ENCODE data around the gene RBM15. TPM values are rescaled to one million over a fixed set of nuclear protein-coding genes. Genes with fewer than 3 reads are reported as not detected.

Gene RBM15
- total RNA-seq, 3 donors from 2014 or later = 24.1 to 29.0 (median 26.7) TPM

- Histone ChIP-seq H3K9me3 (no peaks in the 10 kb centered on the region), H3K4me3 (no peak overlapping the region), H3K36me3 (ENCODE audit: low read depth) (no peaks in the 10 kb centered on the region), H3K4me1 (ENCODE audit: low read depth) (no peaks in the 10 kb centered on the region)
- no peak for TF ChIP-seq CTCF (IDR thresholded peaks at IDR 0.05)
- no peak for DNase-seq
- intact Hi-C loops (cut with DNase I, micrococcal nuclease) = no loop called here
- ATAC-seq = no peak
These were observed 48.0 kb downstream of the RBM15 start for GRCh38 chr1:110387048-110387754.

DNA sequence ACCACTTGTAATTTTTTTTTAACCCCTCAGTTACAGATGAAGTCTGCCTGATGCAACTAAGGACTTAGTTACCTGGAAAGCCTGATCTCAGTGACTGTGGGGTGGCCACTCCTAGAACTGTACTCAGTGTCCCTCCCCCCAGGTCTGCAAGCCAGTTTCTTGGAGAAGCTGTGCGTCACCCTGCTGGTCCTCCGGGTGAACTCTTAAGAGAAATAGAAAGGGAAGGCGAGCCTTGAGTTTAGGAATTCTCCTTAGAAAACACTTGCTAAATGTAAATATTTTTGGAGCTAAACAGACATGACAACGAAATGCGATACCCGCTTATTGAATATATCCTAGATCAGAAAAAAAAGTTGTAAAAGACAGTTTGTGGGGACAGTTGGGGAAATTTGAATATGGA, 50.9 kb downstream of the RBM15 start:
- no peaks in the 10 kb centered on the region for H3K9me3 ChIP-seq
- intact Hi-C loops (cut with DNase I, micrococcal nuclease) = no loop called here
- no peak for DNase-seq
- H3K4me3 ChIP-seq = no peak overlapping the region
- ATAC-seq = no peak
- H3K4me1 ChIP-seq (ENCODE audit: low read depth) = peaks cover 15% of the 10 kb centered on the region
- TF ChIP-seq CTCF (IDR thresholded peaks at IDR 0.05) = no peak
- no peaks in the 10 kb centered on the region for H3K36me3 ChIP-seq (ENCODE audit: low read depth)

DNA sequence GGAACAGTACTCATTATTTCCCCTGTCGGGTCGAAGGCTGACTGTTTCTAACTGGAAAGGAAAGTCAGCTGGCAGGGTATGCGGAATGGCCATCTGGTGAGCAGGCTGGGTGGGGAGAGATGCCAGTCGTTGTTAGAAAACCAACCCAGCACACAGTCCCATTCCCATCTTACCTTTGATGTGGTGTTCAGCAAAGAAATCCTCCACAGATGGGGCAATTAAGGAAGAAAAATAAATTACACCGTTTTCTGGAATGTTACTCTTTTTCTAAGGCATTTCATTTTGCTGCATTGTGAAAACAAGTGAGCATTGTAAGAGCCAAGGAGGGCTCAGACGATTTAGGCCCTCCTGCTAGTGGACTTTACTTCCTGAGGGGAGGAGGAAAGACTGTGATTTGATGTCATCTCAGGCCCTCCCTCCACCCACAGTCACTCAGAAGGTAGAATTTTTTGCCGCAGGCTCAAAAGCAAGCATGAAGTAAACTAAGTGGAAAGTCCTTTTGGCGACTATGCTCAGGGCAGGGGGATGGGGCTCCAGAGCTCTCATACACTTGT, 51.6 kb downstream of the RBM15 start, which contains the start of gene SLC16A4:
TSS of gene SLC16A4 (minus strand) at position 335 of the 554 bp plus-strand sequence. CDS start 1,703 bp downstream, outside the sequence.
- Histone ChIP-seq H3K9me3 (no peaks in the 10 kb centered on the region), H3K4me3 (no peak within 1 kb of the TSS), H3K4me1 (ENCODE audit: low read depth) (peaks cover 15% of the 10 kb centered on the region), H3K36me3 (ENCODE audit: low read depth) (no peaks in the 10 kb centered on the region)
- ATAC-seq (peak; percentile 11), DNase-seq (no peak)
- intact Hi-C loops (cut with DNase I, micrococcal nuclease) = no loop called here
- TF ChIP-seq CTCF (IDR thresholded peaks at IDR 0.05) = no peak

DNA sequence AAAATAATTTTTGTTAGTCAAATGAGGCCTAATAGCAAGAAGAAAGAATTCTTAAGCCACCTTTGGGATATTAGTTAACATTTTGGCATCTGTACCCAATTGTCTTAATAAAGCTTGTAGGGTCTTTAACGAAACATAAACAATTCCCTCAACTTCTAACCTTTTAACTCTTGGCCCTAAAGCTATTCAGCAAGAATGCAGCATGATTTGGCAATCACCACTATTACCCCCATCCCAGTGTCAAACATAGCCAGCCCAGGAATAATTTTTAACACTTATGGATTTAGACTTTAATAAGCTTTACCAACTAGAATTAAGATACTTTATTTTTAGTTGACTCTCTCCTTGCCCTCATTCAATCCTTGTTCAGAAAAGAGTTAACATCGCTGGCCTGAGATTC, 54.1 kb downstream of the RBM15 start:
- no peak overlapping the region for H3K4me3 ChIP-seq
- no peaks in the 10 kb centered on the region for H3K9me3 ChIP-seq
- DNase-seq (no peak), ATAC-seq (no peak)
- no peaks in the 10 kb centered on the region for H3K36me3 ChIP-seq (ENCODE audit: low read depth)
- H3K4me1 ChIP-seq (ENCODE audit: low read depth) = peaks cover 15% of the 10 kb centered on the region
- no peak for TF ChIP-seq CTCF (IDR thresholded peaks at IDR 0.05)
- intact Hi-C loops (cut with DNase I, micrococcal nuclease) = no loop called here

GRCh38 chr1:110393691-110394492, 54.7 kb downstream of the RBM15 start:
- Histone ChIP-seq H3K4me3 (no peak overlapping the region), H3K36me3 (ENCODE audit: low read depth) (no peaks in the 10 kb centered on the region), H3K4me1 (ENCODE audit: low read depth) (peaks cover 15% of the 10 kb centered on the region), H3K9me3 (no peaks in the 10 kb centered on the region)
- peak in 1 of 3 donors; percentile 39 for DNase-seq
- ATAC-seq = peak; percentile 95
- intact Hi-C loops (cut with DNase I, micrococcal nuclease) = no loop called here
- TF ChIP-seq CTCF (IDR thresholded peaks at IDR 0.05) = no peak

Measured in mucosa of descending colon (tissue), 3 donors.